Testis (tissue), 3 donors: ENCODE results near the gene SYNPR. TPM values are rescaled to one million over a fixed set of nuclear protein-coding genes. Genes with fewer than 3 reads are reported as not detected.

Source experiments
- DNase-seq: peaks from one replicate; pipeline ENCODE4 v3.0.0-alpha.2; 2019
- H3K27ac ChIP-seq, 2 donors: fragments of 200-600 bp; sonication (generic); one replicate each; pipeline ENCODE4 v1.5.1; 2019
- H3K27me3 ChIP-seq: fragments of 200-600 bp; sonication (generic); one replicate; pipeline ENCODE4 v1.5.1; 2019
- H3K36me3 ChIP-seq: fragments of 200-600 bp; sonication (generic); one replicate; pipeline ENCODE4 v1.5.1; 2017; ENCODE audit warnings: low read depth; ENCODE audit errors: missing control alignments
- H3K4me1 ChIP-seq: fragments of 200-600 bp; sonication (generic); one replicate; pipeline ENCODE4 v1.5.1; 2019
- H3K4me3 ChIP-seq, 2 donors: fragments of 200-600 bp; sonication (generic); one replicate each; pipeline ENCODE4 v1.5.1; 2017 to 2019
- H3K9me3 ChIP-seq: fragments of 200-600 bp; sonication (generic); one replicate; pipeline ENCODE4 v1.5.1; 2017
- CTCF ChIP-seq, 3 experiments: fragments of 450-650 bp in 2 of 3; fragments of 200-600 bp in 1 of 3; sonication (generic) in 1 of 3; IDR thresholded peaks; one replicate each; pipeline ENCODE4 v1.5.1; 2016 to 2019; ENCODE audit warnings: antibody characterized with exemption in 3 of 3, mild to moderate bottlenecking in 2 of 3, moderate library complexity in 1 of 3
- POLR2A ChIP-seq: fragments of 450-650 bp; IDR thresholded peaks from one replicate; pipeline ENCODE4 v1.6.1; 2017; ENCODE audit warnings: antibody characterized with exemption, mild to moderate bottlenecking, moderate library complexity
- WGBS, 2 donors: methylation state at CpG; one replicate each; pipeline ENCODE4 v1.1.5; 2018; 5-methylcytosine and 5-hydroxymethylcytosine counted together
- intact Hi-C: fragments of 100-400 bp; cut with DNase I; formaldehyde crosslinking; loops from one replicate; pipeline ENCODE4 v1.15.1; 2023; ENCODE audit warnings: low total_unique reads
- polyA plus RNA-seq: library from polyadenylated mRNA; stranded (reverse); fragments of 350-450 nt; fragmentation: Illumina TruSeq; extraction: RNeasy Lipid Tissue Mini Kit (QIAGEN cat#74804); gene quantifications from one replicate; pipeline ENCODE4 v1.2.3, GENCODE V29; 2014; ENCODE audit warnings: low read depth, low replicate concordance; ENCODE audit not compliant: insufficient read depth
- total RNA-seq, 2 donors: library from RNA; depleted of rRNA; stranded (reverse); fragments of >200 nt; gene quantifications; one replicate each; pipeline ENCODE4 v1.2.3, GENCODE V29; 2016

The SYNPR gene
- total and polyA plus RNA-seq, 3 donors from 2014 or later, result not detected

- Histone ChIP-seq H3K4me1 (no peaks in the 10 kb centered on the region), H3K27me3 (no peaks in the 10 kb centered on the region), H3K36me3 (no peaks in the 10 kb centered on the region), H3K27ac (no peak overlapping the region), H3K4me3 (no peak overlapping the region), H3K9me3 (no peaks in the 10 kb centered on the region)
- TF ChIP-seq CTCF (IDR thresholded peaks at IDR 0.05) (no peak), POLR2A (no peak)
- WGBS, 2 donors, result 39 to 43% methylated on average over 2 of the region's 2 CpGs
- DNase-seq, result no peak
- intact Hi-C loops, result no loop called here
These were observed 31.7 kb downstream of the SYNPR start for GRCh38 chr3:63309768-63310167.

GRCh38 chr3:63323766-63324165 lies 45.7 kb downstream of the SYNPR start:
- H3K27ac ChIP-seq, result no peak overlapping the region
- H3K4me3 ChIP-seq, result no peak overlapping the region
- no peaks in the 10 kb centered on the region for H3K9me3 ChIP-seq
- H3K36me3 ChIP-seq, result no peaks in the 10 kb centered on the region
- no peak for TF ChIP-seq CTCF (IDR thresholded peaks at IDR 0.05)
- TF ChIP-seq POLR2A, result no peak
- intact Hi-C loops, result no loop called here
- DNase-seq, result no peak
- no peaks in the 10 kb centered on the region for H3K27me3 ChIP-seq
- no peaks in the 10 kb centered on the region for H3K4me1 ChIP-seq

- Histone ChIP-seq H3K4me1 (no peaks in the 10 kb centered on the region), H3K36me3 (no peaks in the 10 kb centered on the region), H3K27me3 (no peaks in the 10 kb centered on the region), H3K27ac (no peak overlapping the region), H3K4me3 (no peak overlapping the region), H3K9me3 (no peaks in the 10 kb centered on the region)
- 76 to 83% methylated on average over 2 of the region's 2 CpGs for WGBS, 2 donors
- DNase-seq, result no peak
- intact Hi-C loops, result no loop called here
- TF ChIP-seq POLR2A (no peak), CTCF (IDR thresholded peaks at IDR 0.05) (no peak)
These were observed 46.5 kb downstream of the SYNPR start for GRCh38 chr3:63324621-63325020.

- Histone ChIP-seq H3K9me3 (no peaks in the 10 kb centered on the region), H3K27ac (no peak overlapping the region), H3K27me3 (no peaks in the 10 kb centered on the region), H3K4me1 (no peaks in the 10 kb centered on the region), H3K4me3 (no peak overlapping the region), H3K36me3 (no peaks in the 10 kb centered on the region)
- WGBS, 2 donors, result 90 to 92% methylated on average over 2 of the region's 2 CpGs
- TF ChIP-seq CTCF (IDR thresholded peaks at IDR 0.05), result no peak
- no peak for TF ChIP-seq POLR2A
- DNase-seq, result no peak
- intact Hi-C loops, result no loop called here
These were observed 47.3 kb downstream of the SYNPR start for GRCh38 chr3:63325386-63325785.

- no peak for DNase-seq
- no peaks in the 10 kb centered on the region for H3K36me3 ChIP-seq
- no peaks in the 10 kb centered on the region for H3K27me3 ChIP-seq
- H3K4me1 ChIP-seq, result no peaks in the 10 kb centered on the region
- no peak overlapping the region for H3K27ac ChIP-seq
- intact Hi-C loops, result no loop called here
- TF ChIP-seq CTCF (IDR thresholded peaks at IDR 0.05), result no peak
- TF ChIP-seq POLR2A, result no peak
- no peak overlapping the region for H3K4me3 ChIP-seq
- H3K9me3 ChIP-seq, result no peaks in the 10 kb centered on the region
These were observed 50.3 kb downstream of the SYNPR start for GRCh38 chr3:63328365-63328764.
